ENCODE data around the gene DHX9.
A peak's percentile ranks its signal among the peaks of the same experiment; 100 is the strongest.

Gene DHX9

DNA sequence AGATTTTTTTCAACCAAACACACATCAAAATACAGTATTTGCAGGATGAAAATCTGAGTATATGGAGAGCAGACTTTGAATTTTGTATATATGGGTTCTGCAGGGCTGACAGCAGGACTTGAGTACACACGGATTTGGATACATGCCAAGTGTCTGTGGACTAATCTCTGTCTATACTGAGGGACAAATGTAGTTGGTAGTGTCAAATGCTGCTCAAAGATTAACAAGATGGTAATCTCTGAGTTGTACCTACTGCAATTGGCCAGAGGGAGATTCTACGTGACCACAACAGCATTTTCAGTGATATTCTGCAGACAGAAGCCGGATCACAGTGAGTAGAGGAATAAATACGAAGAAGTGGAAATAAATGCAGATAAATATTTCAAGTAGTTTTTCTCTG lies 70.4 kb downstream of the DHX9 start:
- Histone ChIP-seq H3K79me2 (ENCODE audit: insufficient read depth, low read length) (no peaks in the 10 kb centered on the region), H3K9me3 (ENCODE audit: insufficient read depth, low read length, severe bottlenecking) (no peaks in the 10 kb centered on the region), H3K4me3 (ENCODE audit: low read depth in 1 of 2, low read length in 2 of 2) (no peak overlapping the region), H4K20me1 (ENCODE audit: insufficient read depth, low read length) (no peaks in the 10 kb centered on the region), H3K9ac (ENCODE audit: low read depth, low read length) (no peak overlapping the region), H2AFZ (ENCODE audit: low read depth, low read length) (no peak overlapping the region), H3K27ac (ENCODE audit: low read length) (no peak overlapping the region), H3K27me3 (ENCODE audit: insufficient read depth, low read length, poor library complexity) (no peaks in the 10 kb centered on the region), H3K36me3 (ENCODE audit: insufficient read depth, low read length) (no peaks in the 10 kb centered on the region), H3K4me1 (ENCODE audit: insufficient read depth, low read length) (no peaks in the 10 kb centered on the region), H3K4me2 (ENCODE audit: insufficient read depth, low read length) (no peak overlapping the region)
- ATAC-seq (ENCODE audit: insufficient read depth, low read depth) (no peak), DNase-seq (no peak)
- TF ChIP-seq EZH2 (IDR thresholded peaks at IDR 0.05; ENCODE audit: borderline replicate concordance, low read depth, low read length, severe bottlenecking), result no peak
- TF ChIP-seq, protein P1, sequence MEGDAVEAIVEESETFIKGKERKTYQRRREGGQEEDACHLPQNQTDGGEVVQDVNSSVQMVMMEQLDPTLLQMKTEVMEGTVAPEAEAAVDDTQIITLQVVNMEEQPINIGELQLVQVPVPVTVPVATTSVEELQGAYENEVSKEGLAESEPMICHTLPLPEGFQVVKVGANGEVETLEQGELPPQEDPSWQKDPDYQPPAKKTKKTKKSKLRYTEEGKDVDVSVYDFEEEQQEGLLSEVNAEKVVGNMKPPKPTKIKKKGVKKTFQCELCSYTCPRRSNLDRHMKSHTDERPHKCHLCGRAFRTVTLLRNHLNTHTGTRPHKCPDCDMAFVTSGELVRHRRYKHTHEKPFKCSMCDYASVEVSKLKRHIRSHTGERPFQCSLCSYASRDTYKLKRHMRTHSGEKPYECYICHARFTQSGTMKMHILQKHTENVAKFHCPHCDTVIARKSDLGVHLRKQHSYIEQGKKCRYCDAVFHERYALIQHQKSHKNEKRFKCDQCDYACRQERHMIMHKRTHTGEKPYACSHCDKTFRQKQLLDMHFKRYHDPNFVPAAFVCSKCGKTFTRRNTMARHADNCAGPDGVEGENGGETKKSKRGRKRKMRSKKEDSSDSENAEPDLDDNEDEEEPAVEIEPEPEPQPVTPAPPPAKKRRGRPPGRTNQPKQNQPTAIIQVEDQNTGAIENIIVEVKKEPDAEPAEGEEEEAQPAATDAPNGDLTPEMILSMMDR (IDR thresholded peaks at IDR 0.05; ENCODE audit: borderline replicate concordance, extremely low read depth, low read length, poor library complexity, severe bottlenecking), result no peak

DNA sequence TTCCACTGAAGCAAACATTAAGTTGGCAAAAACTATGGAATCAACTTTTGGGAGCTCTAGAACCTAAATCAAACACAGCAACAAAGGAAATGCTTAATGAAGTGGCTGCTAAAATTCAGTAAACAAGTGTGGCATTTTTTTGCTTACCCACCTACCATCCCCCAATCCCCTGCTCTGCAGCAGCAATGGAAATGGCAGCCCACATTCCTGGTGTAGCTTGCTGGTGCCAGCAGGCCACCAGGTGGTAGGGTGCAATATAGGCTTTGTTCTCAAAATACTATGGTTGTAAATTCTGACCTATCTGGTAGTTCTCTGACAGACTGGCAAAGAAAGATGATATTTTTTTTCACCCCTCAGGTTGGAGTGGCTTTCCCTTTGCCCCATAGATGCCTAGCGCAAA lies 71.0 kb downstream of the DHX9 start:
- Histone ChIP-seq H3K9ac (ENCODE audit: low read depth, low read length) (no peak overlapping the region), H3K79me2 (ENCODE audit: insufficient read depth, low read length) (no peaks in the 10 kb centered on the region), H3K36me3 (ENCODE audit: insufficient read depth, low read length) (no peaks in the 10 kb centered on the region), H3K4me3 (ENCODE audit: low read depth in 1 of 2, low read length in 2 of 2) (no peak overlapping the region), H3K4me1 (ENCODE audit: insufficient read depth, low read length) (no peaks in the 10 kb centered on the region), H3K27ac (ENCODE audit: low read length) (no peak overlapping the region), H3K9me3 (ENCODE audit: insufficient read depth, low read length, severe bottlenecking) (no peaks in the 10 kb centered on the region), H3K4me2 (ENCODE audit: insufficient read depth, low read length) (no peak overlapping the region), H2AFZ (ENCODE audit: low read depth, low read length) (no peak overlapping the region), H3K27me3 (ENCODE audit: insufficient read depth, low read length, poor library complexity) (no peaks in the 10 kb centered on the region), H4K20me1 (ENCODE audit: insufficient read depth, low read length) (no peaks in the 10 kb centered on the region)
- DNase-seq (no peak), ATAC-seq (ENCODE audit: insufficient read depth, low read depth) (no peak)
- no peak for TF ChIP-seq EZH2 (IDR thresholded peaks at IDR 0.05; ENCODE audit: borderline replicate concordance, low read depth, low read length, severe bottlenecking)
- TF ChIP-seq, protein P1 (IDR thresholded peaks at IDR 0.05; ENCODE audit: borderline replicate concordance, extremely low read depth, low read length, poor library complexity, severe bottlenecking), result peak; percentile 20

DNA sequence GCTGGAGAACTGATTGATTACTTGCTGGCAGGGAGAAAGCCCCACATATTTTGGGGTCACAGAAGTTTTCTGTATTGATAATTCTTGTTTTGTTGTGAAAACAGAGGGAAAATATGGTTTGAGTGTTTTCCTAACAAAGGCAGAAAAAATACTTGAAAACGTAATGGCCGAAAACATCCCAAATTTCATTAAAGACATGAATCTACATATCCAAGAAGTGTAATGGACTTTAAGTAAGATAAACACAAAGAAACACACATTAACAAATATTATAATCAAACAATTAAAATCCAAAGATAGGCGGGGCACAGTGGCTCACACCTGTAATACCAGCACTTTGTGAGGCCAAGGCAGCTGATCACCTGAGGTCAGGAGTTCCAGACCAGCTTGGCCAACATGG lies 74.3 kb downstream of the DHX9 start:
- H3K9ac ChIP-seq (ENCODE audit: low read depth, low read length), result no peak overlapping the region

More for the DNA sequence above, 74.3 kb downstream of the DHX9 start:
- Histone ChIP-seq H2AFZ (ENCODE audit: low read depth, low read length) (no peak overlapping the region), H3K4me3 (ENCODE audit: low read depth in 1 of 2, low read length in 2 of 2) (no peak overlapping the region), H3K4me2 (ENCODE audit: insufficient read depth, low read length) (no peak overlapping the region), H3K79me2 (ENCODE audit: insufficient read depth, low read length) (no peaks in the 10 kb centered on the region), H4K20me1 (ENCODE audit: insufficient read depth, low read length) (no peaks in the 10 kb centered on the region), H3K36me3 (ENCODE audit: insufficient read depth, low read length) (no peaks in the 10 kb centered on the region), H3K9me3 (ENCODE audit: insufficient read depth, low read length, severe bottlenecking) (no peaks in the 10 kb centered on the region), H3K27ac (ENCODE audit: low read length) (no peak overlapping the region), H3K4me1 (ENCODE audit: insufficient read depth, low read length) (no peaks in the 10 kb centered on the region), H3K27me3 (ENCODE audit: insufficient read depth, low read length, poor library complexity) (no peaks in the 10 kb centered on the region)
- no peak for TF ChIP-seq EZH2 (IDR thresholded peaks at IDR 0.05; ENCODE audit: borderline replicate concordance, low read depth, low read length, severe bottlenecking)
- TF ChIP-seq, protein P1 (IDR thresholded peaks at IDR 0.05; ENCODE audit: borderline replicate concordance, extremely low read depth, low read length, poor library complexity, severe bottlenecking), result no peak
- DNase-seq (no peak), ATAC-seq (ENCODE audit: insufficient read depth, low read depth) (no peak)

All from DND-41 (cell line).